HepG2 (cell line): ENCODE measurements around the gene ERFL. TPM values are rescaled to one million over a fixed set of nuclear protein-coding genes. Genes with fewer than 3 reads are reported as not detected.

ENCODE experiments used
- ATAC-seq: fragments of 200-7000 bp; cut with Tn5 transposase; 3 replicates; pipeline ENCODE4 v1.9.1; 2020; ENCODE audit warnings: mild to moderate bottlenecking, moderate library complexity
- BruUV-seq: library from RNA; stranded (reverse); fragments of 400-500 nt; replicated peaks from 2 replicates; lab custom pipeline; 2021; lab: Mats Ljungman, UMichigan
- CTCF ChIA-PET: fragments of 300-600 bp; formaldehyde crosslinking; extraction: SDS; loops from one replicate; lab custom pipeline; 2021; ENCODE audit warnings: low total read pairs, inconsistent platforms, low intra/inter-chr PET ratio; lab: Yijun Ruan, JAX
- POLR2A ChIA-PET: fragments of 350-600 bp; sonication (Branson Sonifier 250); formaldehyde crosslinking; loops from one replicate; lab custom pipeline; 2020; ENCODE audit warnings: antibody characterized with exemption, inconsistent platforms; lab: Yijun Ruan, JAX
- DNase-seq: peaks from one replicate; pipeline ENCODE4 v3.0.0-alpha.2; 2015; ENCODE audit warnings: low spot score
- FAIRE-seq: peaks from 3 replicates; lab custom pipeline; 2011; peaks lifted over from hg19 to GRCh38; lab: Jason Lieb, UNC
- H2AFZ ChIP-seq: one replicate; pipeline ENCODE4 v1.6.1; 2011; ENCODE audit warnings: low read length, inconsistent platforms
- H3K27ac ChIP-seq: fragments of 300-600 bp; 3 replicates; pipeline ENCODE4 v1.8.0; 2011; ENCODE audit warnings: mixed run types, mild to moderate bottlenecking, mixed read lengths, low read length, inconsistent platforms; ENCODE audit not compliant: insufficient read depth; ENCODE audit errors: extremely low read length
- H3K27me3 ChIP-seq, 2 experiments: fragments of 200-600 bp in 1 of 2; 2 replicates in 1 of 2; 3 replicates in 1 of 2; pipeline versions ENCODE4 v1.6.0 to v1.8.0; 2011; ENCODE audit warnings: low read length in 2 of 2, mild to moderate bottlenecking in 2 of 2, moderate library complexity in 2 of 2, inconsistent platforms in 1 of 2; ENCODE audit not compliant: insufficient read depth in 2 of 2, control insufficient read depth in 1 of 2
- H3K36me3 ChIP-seq, 2 experiments: fragments of 200-600 bp in 1 of 2; replicated peaks in 1 of 2; 2 replicates in 1 of 2; 3 replicates in 1 of 2; pipeline versions ENCODE4 v1.5.1 to v1.8.0; 2011; ENCODE audit warnings: low read length in 2 of 2, inconsistent platforms in 1 of 2; ENCODE audit not compliant: insufficient read depth in 2 of 2, control insufficient read depth in 1 of 2
- H3K4me1 ChIP-seq: 2 replicates; pipeline ENCODE4 v1.5.1; 2012; ENCODE audit warnings: low read length, inconsistent platforms; ENCODE audit not compliant: insufficient read depth
- H3K4me2 ChIP-seq: 2 replicates; pipeline ENCODE4 v1.6.0; 2011; ENCODE audit warnings: low read depth, low read length, inconsistent platforms
- H3K4me3 ChIP-seq, 3 experiments: fragments of 200-600 bp in 1 of 3; sonication (generic), shearing (Covaris generic) in 1 of 3; replicated peaks in 1 of 3; 2 replicates each; pipeline ENCODE4 v1.5.1; 2011 to 2016; ENCODE audit warnings: low read length in 3 of 3, inconsistent platforms in 2 of 3, low read depth in 2 of 3, mild to moderate bottlenecking in 2 of 3, control low read depth in 1 of 3, mixed read lengths in 1 of 3; ENCODE audit not compliant: insufficient read depth in 1 of 3
- H3K79me2 ChIP-seq: one replicate; pipeline ENCODE4 v1.6.1; 2011; ENCODE audit warnings: low read length, inconsistent platforms; ENCODE audit not compliant: insufficient read depth
- H3K9ac ChIP-seq: 2 replicates; pipeline ENCODE4 v1.6.0; 2011; ENCODE audit warnings: mild to moderate bottlenecking, low read depth, low read length, inconsistent platforms; ENCODE audit not compliant: insufficient read depth
- H3K9me3 ChIP-seq: 2 replicates; pipeline ENCODE4 v1.5.1; 2012; ENCODE audit warnings: mild to moderate bottlenecking, low read length
- H4K20me1 ChIP-seq: 2 replicates; pipeline ENCODE4 v1.6.0; 2011; ENCODE audit warnings: inconsistent platforms, mild to moderate bottlenecking, low read length, moderate library complexity; ENCODE audit not compliant: insufficient read depth
- BORCS8-MEF2B ChIP-seq: sonication (generic); formaldehyde crosslinking; IDR thresholded peaks from 2 replicates; pipeline ENCODE4 v1.8.0; 2022; ENCODE audit warnings: mild to moderate bottlenecking, missing genetic modification reagents
- CBFB ChIP-seq: sonication (generic); formaldehyde crosslinking; IDR thresholded peaks from 2 replicates; pipeline ENCODE4 v1.4.0; 2020; ENCODE audit warnings: missing genetic modification reagents
- EHMT2 ChIP-seq: fragments of 200-600 bp; sonication (generic); IDR thresholded peaks from 2 replicates; pipeline ENCODE4 v1.7.0; 2017; ENCODE audit warnings: antibody characterized with exemption, low read depth, low read length, borderline replicate concordance
- ETV6 ChIP-seq: sonication (generic); formaldehyde crosslinking; conservative IDR thresholded peaks from 2 replicates; pipeline ENCODE4 v1.4.0; 2020; ENCODE audit warnings: missing genetic modification reagents
- FLYWCH1 ChIP-seq: sonication (generic); formaldehyde crosslinking; IDR thresholded peaks from 2 replicates; pipeline ENCODE4 v1.8.1; 2023; ENCODE audit warnings: mild to moderate bottlenecking, missing genetic modification reagents
- KAT2B ChIP-seq: fragments of 150-350 bp; IDR thresholded peaks from 2 replicates; pipeline ENCODE4 v1.6.1; 2014; ENCODE audit warnings: low read depth, low read length, borderline replicate concordance
- KMT2A ChIP-seq: sonication (generic); formaldehyde crosslinking; IDR thresholded peaks from 2 replicates; pipeline ENCODE4 v1.4.0; 2020; ENCODE audit warnings: missing genetic modification reagents
- NFKBIZ ChIP-seq: IDR thresholded peaks from 2 replicates; pipeline ENCODE4 v1.6.1; 2018; ENCODE audit warnings: missing genetic modification reagents, missing compliant biosample characterization
- POLR2AphosphoS5 ChIP-seq: IDR thresholded peaks from 2 replicates; pipeline ENCODE4 v1.6.1; 2012; ENCODE audit warnings: low read depth, low read length
- ZFP36L2 ChIP-seq: sonication (generic); formaldehyde crosslinking; IDR thresholded peaks from 2 replicates; pipeline ENCODE4 v1.4.0; 2020; ENCODE audit warnings: missing genetic modification reagents
- ZFP82 ChIP-seq: sonication (generic); formaldehyde crosslinking; IDR thresholded peaks from 2 replicates; pipeline ENCODE4 v1.5.1; 2020; ENCODE audit warnings: mild to moderate bottlenecking, missing genetic modification reagents, borderline replicate concordance
- ZNF367 ChIP-seq: sonication (generic); formaldehyde crosslinking; IDR thresholded peaks from 2 replicates; pipeline ENCODE4 v1.4.0; 2020; ENCODE audit warnings: missing genetic modification reagents, borderline replicate concordance
- ZSCAN12 ChIP-seq: sonication (generic); formaldehyde crosslinking; IDR thresholded peaks from 2 replicates; pipeline ENCODE4 v1.9.0; 2021; ENCODE audit warnings: mild to moderate bottlenecking, missing genetic modification reagents
- WGBS: methylation state at CpG from one replicate; pipeline ENCODE4 v1.1.6; 2017; ENCODE audit warnings: low lambda C conversion rate; 5-methylcytosine and 5-hydroxymethylcytosine counted together
- in situ Hi-C: cut with HindIII; loops from 2 replicates; pipeline ENCODE4 v1.10.0; 2017; ENCODE audit warnings: low pct_unique_long_range_greater_than_20kb; ENCODE audit not compliant: extremely low pct_ligation_motif_present
- intact Hi-C: fragments of 100-400 bp; cut with micrococcal nuclease; formaldehyde crosslinking; loops from one replicate; pipeline ENCODE4 v1.10.0; 2022; ENCODE audit not compliant: unreplicated experiment
- polyA plus RNA-seq, 8 experiments: library from polyadenylated mRNA; depleted of rRNA in 3 of 8; stranded (reverse) in 7 of 8; unstranded in 1 of 8; fragments of >200 nt; fragmentation: Illumina TruSeq in 4 of 8; extraction: Trizol in 4 of 8; gene quantifications; 2 replicates each; pipeline versions ENCODE4 v1.2.1 to v1.2.3, GENCODE V29; 2011 to 2016; ENCODE audit warnings: low read depth in 4 of 8, missing spikeins in 1 of 8, mixed read lengths in 1 of 8; ENCODE audit not compliant: insufficient read depth in 1 of 8
- total RNA-seq, 5 experiments: library from RNA; depleted of rRNA; stranded (reverse); fragments of >200 nt; fragmentation: Illumina TruSeq; extraction: Trizol; gene quantifications; 2 replicates each; pipeline ENCODE4 v1.2.3, GENCODE V29; 2016; ENCODE audit warnings: low read depth in 1 of 5
- TF ChIP-seq, protein P1 (sequence below): sonication (generic); formaldehyde crosslinking; IDR thresholded peaks from 2 replicates; pipeline ENCODE4 v1.4.0; 2020; ENCODE audit warnings: mild to moderate bottlenecking, missing genetic modification reagents
- TF ChIP-seq, protein P2 (sequence below): IDR thresholded peaks from 2 replicates; pipeline ENCODE4 v1.6.1; 2016; ENCODE audit warnings: low read depth, control low read depth

The ERFL gene
- total and polyA plus RNA-seq, 2 of the 13 experiments (the other 11 are each of a cell fraction or from before 2014, with no cell fraction given): not detected

DNA sequence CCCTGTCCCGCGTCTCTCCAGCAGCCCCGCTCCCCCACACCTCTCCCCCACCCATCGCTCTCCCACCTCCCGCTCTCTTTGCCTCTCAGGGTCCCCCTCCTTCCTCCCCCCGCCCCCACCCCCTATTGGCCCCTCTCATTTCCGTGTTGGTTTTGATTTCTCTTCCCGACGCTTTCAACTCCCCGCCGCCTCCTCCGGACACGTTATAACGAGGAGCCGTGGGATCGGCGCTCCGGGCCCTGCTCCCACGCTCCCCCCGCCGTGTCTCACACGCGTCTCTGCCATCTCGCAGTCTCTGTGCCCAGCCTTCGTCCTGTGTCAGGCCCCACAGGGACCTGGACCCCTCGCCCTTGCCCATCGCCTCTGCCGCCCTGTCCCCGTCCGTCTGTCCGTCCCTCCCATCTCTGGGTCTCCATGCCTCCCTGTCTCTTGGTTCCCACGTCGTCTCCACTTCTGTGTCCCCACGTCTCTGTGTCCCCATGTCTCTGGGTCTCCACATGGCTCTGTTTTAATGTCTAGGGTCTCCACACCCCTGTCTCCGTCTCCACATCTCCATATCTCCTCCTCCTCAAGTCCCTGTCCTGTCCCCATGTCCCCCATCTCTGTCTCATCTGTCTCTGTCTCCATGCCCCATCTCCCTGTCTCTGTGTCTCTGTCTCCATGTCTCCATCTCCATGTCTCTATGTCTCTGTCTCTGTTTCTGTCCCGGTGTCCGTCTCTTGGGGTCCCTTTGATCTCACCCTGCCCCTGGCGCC lies 13.1 kb downstream of the ERFL start:
- intact Hi-C loops (no loop called here), in situ Hi-C loops (no loop called here)
- H2AFZ ChIP-seq: no peak overlapping the region
- ATAC-seq: no peak
- CTCF ChIA-PET: no interaction called here
- no peak for FAIRE-seq
- POLR2A ChIA-PET: no interaction called here
- no peaks in the 10 kb centered on the region for H3K9me3 ChIP-seq
- 29% methylated on average over 38 of the region's 38 CpGs for WGBS
- no TSS peak for BruUV-seq
- no peak for DNase-seq
- no peaks in the 10 kb centered on the region for H3K79me2 ChIP-seq
- no peaks in the 10 kb centered on the region for H4K20me1 ChIP-seq
- peaks cover 10 to 36% of the 10 kb centered on the region in 2 experiments for H3K27me3 ChIP-seq
- H3K27ac ChIP-seq: no peak overlapping the region
- H3K4me3 ChIP-seq: no peak overlapping the region
- H3K4me2 ChIP-seq: no peak overlapping the region
- no peaks in the 10 kb centered on the region for H3K36me3 ChIP-seq
- H3K4me1 ChIP-seq: no peaks in the 10 kb centered on the region
- no peak overlapping the region for H3K9ac ChIP-seq
- no peak for TF ChIP-seq NFKBIZ (CRISPR knock-in tag)
- no peak for TF ChIP-seq ETV6
- no peak for TF ChIP-seq FLYWCH1 (CRISPR knock-in tag)
- TF ChIP-seq, protein P1, sequence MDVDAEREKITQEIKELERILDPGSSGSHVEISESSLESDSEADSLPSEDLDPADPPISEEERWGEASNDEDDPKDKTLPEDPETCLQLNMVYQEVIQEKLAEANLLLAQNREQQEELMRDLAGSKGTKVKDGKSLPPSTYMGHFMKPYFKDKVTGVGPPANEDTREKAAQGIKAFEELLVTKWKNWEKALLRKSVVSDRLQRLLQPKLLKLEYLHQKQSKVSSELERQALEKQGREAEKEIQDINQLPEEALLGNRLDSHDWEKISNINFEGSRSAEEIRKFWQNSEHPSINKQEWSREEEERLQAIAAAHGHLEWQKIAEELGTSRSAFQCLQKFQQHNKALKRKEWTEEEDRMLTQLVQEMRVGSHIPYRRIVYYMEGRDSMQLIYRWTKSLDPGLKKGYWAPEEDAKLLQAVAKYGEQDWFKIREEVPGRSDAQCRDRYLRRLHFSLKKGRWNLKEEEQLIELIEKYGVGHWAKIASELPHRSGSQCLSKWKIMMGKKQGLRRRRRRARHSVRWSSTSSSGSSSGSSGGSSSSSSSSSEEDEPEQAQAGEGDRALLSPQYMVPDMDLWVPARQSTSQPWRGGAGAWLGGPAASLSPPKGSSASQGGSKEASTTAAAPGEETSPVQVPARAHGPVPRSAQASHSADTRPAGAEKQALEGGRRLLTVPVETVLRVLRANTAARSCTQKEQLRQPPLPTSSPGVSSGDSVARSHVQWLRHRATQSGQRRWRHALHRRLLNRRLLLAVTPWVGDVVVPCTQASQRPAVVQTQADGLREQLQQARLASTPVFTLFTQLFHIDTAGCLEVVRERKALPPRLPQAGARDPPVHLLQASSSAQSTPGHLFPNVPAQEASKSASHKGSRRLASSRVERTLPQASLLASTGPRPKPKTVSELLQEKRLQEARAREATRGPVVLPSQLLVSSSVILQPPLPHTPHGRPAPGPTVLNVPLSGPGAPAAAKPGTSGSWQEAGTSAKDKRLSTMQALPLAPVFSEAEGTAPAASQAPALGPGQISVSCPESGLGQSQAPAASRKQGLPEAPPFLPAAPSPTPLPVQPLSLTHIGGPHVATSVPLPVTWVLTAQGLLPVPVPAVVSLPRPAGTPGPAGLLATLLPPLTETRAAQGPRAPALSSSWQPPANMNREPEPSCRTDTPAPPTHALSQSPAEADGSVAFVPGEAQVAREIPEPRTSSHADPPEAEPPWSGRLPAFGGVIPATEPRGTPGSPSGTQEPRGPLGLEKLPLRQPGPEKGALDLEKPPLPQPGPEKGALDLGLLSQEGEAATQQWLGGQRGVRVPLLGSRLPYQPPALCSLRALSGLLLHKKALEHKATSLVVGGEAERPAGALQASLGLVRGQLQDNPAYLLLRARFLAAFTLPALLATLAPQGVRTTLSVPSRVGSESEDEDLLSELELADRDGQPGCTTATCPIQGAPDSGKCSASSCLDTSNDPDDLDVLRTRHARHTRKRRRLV (CRISPR knock-in tag): no peak
- no peak for TF ChIP-seq KAT2B
- no peak for TF ChIP-seq ZFP36L2 (CRISPR knock-in tag)
- no peak for TF ChIP-seq ZFP82 (CRISPR knock-in tag)
- no peak for TF ChIP-seq POLR2AphosphoS5
- no peak for TF ChIP-seq ZSCAN12
- TF ChIP-seq KMT2A (CRISPR knock-in tag): no peak
- no peak for TF ChIP-seq ZNF367 (CRISPR knock-in tag)
- no peak for TF ChIP-seq BORCS8-MEF2B (CRISPR knock-in tag)
- TF ChIP-seq, protein P2, sequence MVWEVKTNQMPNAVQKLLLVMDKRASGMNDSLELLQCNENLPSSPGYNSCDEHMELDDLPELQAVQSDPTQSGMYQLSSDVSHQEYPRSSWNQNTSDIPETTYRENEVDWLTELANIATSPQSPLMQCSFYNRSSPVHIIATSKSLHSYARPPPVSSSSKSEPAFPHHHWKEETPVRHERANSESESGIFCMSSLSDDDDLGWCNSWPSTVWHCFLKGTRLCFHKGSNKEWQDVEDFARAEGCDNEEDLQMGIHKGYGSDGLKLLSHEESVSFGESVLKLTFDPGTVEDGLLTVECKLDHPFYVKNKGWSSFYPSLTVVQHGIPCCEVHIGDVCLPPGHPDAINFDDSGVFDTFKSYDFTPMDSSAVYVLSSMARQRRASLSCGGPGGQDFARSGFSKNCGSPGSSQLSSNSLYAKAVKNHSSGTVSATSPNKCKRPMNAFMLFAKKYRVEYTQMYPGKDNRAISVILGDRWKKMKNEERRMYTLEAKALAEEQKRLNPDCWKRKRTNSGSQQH (CRISPR knock-in tag): no peak
- no peak for TF ChIP-seq CBFB (CRISPR knock-in tag)
- TF ChIP-seq EHMT2: no peak
